ENCODE measurements around the gene INO80.
"Not testable (repeated sequence)": the region's sequence is repeated elsewhere in the genome, so short reads cannot be mapped to it uniquely, and the experiment has no call there.

INO80 gene

GRCh38 chr15:40992241-40992741, 123.8 kb downstream of the INO80 start:
- no peak for DNase-seq

- DNase-seq: peak; percentile 81
These were observed 124.7 kb downstream of the INO80 start for GRCh38 chr15:40991355-40991754.

DNA sequence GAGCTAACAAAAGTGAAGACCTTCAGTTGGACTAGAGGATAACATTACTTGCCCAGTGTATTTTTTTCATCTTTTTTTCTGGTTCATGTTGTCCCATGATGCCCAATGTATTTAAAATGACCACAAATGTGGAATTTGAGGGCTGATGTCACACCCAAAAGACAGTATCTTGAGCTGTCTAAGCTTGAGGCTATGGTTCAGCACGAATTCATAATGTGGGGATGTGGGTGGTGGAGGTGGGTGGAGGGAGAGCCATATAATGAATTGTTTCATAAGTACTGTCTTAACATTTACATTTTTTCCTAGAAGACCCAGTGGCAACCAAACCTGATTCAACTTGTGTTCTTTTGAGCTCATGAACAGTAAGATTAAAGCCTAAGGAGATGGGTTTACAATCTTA, 125.3 kb downstream of the INO80 start:
- DNase-seq: no peak

- DNase-seq: no peak
These were observed 126.0 kb downstream of the INO80 start for GRCh38 chr15:40990080-40990479.

GRCh38 chr15:40988156-40988555, 127.9 kb downstream of the INO80 start:
- no peak for DNase-seq

- DNase-seq: no peak
These were observed 129.3 kb downstream of the INO80 start for GRCh38 chr15:40986820-40987219.

- DNase-seq: no peak
These were observed 130.3 kb downstream of the INO80 start for GRCh38 chr15:40985541-40986330.

DNA sequence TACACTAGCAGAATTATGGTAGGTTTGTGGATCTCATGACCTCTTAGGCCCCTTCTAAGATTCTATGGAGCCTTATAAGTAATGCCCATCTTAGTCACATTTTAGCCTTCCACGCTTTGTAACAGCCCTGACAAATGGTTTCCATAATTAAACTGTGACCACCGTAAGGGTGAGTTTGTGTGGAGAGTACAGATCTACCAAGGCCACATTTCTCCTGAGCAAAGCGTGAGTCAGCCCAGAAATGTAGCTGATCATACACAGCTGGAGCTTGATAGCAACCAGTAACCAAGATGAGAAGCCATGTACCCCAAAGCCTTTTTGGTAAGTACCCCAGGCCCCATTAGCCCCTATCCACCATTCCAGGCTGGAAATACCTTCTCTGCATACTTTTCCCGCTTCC, 131.1 kb downstream of the INO80 start:
- no peak for DNase-seq

GRCh38 chr15:40984406-40984805, 131.7 kb downstream of the INO80 start:
- DNase-seq: no peak

- no peak for DNase-seq
These were observed 133.2 kb downstream of the INO80 start for GRCh38 chr15:40982855-40983254.

- DNase-seq: no peak
These were observed 134.9 kb downstream of the INO80 start for GRCh38 chr15:40981186-40981585.

- DNase-seq: no peak
These were observed 137.5 kb downstream of the INO80 start for GRCh38 chr15:40978562-40978961.

GRCh38 chr15:40978141-40978540, 137.9 kb downstream of the INO80 start:
- DNase-seq: no peak

GRCh38 chr15:40976819-40977218, 139.3 kb downstream of the INO80 start:
- no peak for DNase-seq

GRCh38 chr15:40974879-40975278, 141.2 kb downstream of the INO80 start:
- no peak for DNase-seq

- DNase-seq: no peak
These were observed 146.7 kb downstream of the INO80 start for GRCh38 chr15:40969363-40969762.

DNA sequence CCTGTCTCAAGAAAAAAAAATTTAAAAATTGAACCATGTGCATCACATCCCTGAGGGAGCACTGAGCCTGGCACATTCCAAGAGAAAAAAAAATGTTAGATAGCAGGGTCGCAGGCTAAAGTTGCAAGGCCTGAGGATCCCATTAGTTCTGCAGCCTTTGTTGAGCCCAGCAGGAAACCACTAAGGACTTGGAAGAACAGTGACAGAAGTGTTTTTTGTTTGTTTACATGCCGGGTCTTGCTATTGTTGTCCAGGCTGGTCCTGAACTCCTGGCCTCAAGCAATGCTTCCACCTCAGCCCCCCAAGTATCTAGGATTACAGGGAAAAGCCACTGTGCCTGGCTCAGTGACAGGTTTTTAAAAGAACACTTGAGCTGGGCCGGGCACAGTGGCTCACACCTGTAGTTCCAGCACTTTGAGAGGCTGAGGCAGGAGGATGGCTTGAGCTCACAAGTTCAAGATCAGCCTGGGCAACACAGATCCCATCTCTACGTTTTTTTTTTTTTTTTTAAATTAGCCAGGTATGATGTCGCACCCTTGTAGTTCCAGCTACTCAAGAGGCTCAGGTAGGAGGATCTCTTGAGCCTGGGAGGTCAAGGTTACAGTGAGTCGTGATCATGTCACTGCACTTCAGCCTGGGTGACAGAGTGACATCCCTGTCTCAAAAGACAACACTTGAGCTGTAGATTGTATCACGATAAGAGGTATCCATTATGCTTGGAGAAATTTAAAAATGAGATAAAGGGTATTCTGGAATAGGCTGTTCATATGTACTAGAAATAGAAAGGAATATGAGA, 147.6 kb downstream of the INO80 start:
- DNase-seq: no peak

DNA sequence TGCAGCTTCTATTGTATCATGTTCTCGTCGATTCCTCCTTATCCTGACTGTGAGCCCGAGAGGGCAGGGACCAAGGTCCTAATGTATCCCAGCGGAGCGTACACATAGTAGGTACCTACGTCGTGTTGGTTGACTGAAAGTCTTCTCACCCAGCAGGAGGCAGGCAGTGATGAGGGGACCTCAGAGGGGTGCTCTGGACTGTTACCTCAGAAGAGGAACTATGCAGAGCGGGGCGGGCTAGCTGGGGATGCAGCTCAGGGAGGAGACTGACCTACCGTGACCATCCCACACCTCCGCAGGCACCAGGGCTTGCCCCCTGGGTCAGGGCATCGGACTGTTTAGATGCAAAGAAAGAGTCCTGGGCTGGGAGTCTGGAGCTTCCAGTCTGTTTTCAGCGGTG, 151.4 kb downstream of the INO80 start:
- DNase-seq: no peak

GRCh38 chr15:40964006-40964405, 152.1 kb downstream of the INO80 start:
- no peak for DNase-seq

DNA sequence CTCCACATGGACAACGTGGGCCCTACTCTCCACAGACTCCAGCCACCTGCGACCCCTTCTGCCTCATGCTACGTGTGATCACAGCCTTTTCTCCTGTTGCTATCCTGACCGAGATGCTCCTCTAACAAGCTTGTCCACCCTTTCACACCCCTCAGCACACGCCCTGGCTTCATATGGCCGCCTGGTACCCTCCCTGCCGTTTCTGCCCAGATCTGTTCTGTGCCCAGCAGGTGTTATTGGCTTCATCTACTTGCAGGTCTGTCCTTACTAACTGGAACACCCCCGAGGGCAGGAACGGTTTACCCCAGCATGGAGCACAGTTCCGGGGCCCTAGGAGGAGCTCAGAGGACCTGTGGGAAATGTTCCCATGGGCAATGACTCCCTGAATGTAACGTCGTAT, 152.9 kb downstream of the INO80 start:
- DNase-seq: no peak

GRCh38 chr15:40962317-40962716, 153.8 kb downstream of the INO80 start:
- DNase-seq: not testable (repeated sequence)

DNA sequence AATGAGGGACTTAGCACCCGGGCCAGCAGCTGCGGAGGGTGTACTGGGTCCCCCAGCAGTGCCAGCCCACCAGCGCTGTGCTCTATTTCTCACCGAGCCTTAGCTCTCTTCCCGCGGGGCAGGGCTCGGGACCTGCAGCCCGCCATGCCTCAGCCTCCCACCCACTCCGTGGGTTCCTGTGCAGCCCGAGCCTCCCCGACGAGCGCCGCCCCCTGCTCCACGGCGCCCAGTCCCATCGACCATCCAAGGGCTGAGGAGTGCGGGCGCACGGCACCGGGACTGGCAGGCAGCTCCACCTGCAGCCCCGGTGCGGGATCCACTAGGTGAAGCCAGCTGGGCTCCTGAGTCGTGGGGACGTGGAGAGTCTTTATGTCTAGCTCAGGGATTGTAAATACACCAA, 154.3 kb downstream of the INO80 start:
- DNase-seq: not testable (repeated sequence)

- DNase-seq: no peak
These were observed 155.2 kb downstream of the INO80 start for GRCh38 chr15:40960925-40961324.
